Islet precursor cell (in vitro differentiated cells): ENCODE results near the gene COX6A2.

Experiments
- DNase-seq: peaks from one replicate; pipeline ENCODE4 v3.0.0-alpha.2; 2018

COX6A2 gene

GRCh38 chr16:31407406-31407805, 20.8 kb downstream of the COX6A2 start:
- no peak for DNase-seq

DNA sequence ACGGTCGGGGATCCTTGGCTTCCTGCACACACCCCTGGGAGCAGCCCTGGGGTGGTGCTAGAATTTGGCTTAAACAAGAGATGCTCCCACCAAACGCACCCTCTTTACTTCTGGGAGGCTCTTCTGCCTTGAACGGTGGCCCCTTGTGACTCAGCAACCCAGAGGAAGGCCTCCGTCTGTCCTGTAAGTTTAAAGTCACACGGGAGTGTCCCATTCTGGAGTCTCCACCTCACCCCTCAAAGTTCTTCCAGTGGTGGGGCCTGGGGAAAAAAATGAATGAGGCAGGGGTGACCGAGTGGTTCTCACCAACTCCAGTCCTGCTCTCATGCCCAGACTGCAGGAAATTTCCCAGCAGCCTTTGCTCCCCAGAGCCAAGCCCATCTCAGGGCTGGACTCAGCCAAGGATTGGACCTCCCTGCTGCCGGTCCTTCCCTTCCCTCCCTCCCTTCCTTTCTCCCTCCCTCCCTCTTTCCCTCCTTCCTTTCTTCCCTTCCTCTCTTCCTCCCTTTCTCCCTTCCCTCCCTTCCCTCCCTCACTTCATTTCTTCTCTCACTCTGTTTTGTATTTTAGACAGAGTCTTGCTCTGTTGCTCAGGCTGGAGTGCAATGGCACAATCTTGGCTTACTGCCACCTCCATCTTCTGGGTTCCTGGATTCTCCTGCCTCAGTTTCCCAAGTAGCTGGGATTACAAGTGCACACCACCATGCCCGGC, 23.7 kb downstream of the COX6A2 start:
- no peak for DNase-seq

GRCh38 chr16:31403590-31404352, 24.4 kb downstream of the COX6A2 start:
- no peak for DNase-seq

- DNase-seq = no peak
Observed at GRCh38 chr16:31402687-31403086, 25.5 kb downstream of the COX6A2 start.

DNA sequence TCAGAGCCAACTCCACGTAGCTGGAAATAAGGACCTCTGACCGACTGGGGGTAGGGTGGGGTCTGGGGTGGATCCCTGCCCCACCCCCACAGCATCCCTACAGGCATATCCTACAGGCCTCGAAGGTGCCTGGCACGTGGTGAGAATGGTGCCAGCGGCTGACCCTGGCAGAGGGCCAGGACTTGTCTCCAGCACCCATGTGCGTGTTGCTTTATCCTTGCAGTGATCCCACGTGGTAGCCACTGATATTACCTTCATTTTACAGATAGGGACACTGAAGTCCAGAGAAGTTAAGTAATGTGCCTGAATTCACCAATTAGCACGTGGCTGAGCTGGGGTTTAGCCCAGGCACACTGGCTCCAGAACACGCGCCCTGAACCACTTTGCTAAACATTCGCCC, 26.7 kb downstream of the COX6A2 start:
- no peak for DNase-seq

DNA sequence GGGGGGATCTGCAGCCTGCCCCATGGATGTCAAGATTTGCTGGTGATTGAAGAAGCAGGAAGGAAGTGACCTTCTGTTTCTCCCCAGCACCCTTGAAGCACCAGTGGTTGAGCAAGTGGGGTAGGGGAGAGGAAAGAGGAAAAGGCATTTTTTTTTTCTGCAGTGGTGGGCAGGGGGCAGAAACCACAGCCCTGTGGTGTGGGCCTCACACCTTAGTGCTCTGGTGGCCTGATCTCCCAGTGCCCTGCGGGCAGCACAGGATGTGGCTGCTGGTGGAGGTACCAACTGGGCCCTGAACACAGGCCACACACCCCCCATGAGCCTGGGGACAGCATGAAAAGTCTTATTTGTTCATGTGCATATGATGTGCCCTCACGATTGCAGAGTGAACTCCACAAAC, 28.0 kb downstream of the COX6A2 start:
- DNase-seq = no peak

DNA sequence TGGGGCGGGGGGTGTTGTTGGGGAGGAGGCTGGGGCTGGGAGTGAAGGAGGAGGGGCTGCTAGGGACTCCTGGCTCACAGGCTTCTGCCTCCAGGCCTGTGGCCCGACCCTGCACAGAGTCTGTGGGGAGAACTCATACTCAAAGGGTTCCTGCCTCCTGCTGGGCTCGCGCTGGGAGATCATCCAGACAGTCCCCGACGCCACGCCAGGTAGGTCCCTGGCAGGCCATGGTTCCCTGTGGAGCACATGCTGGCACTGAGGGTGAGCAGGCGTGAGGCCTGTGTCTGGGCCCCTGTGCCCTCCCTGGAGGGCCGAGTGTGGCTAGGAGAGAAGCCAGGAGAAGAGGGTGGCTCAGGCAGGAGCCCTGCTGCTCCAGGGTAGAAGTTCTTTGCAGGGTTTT, 30.5 kb downstream of the COX6A2 start:
- no peak for DNase-seq

GRCh38 chr16:31397096-31397660, 31.0 kb downstream of the COX6A2 start:
- no peak for DNase-seq

GRCh38 chr16:31395647-31396046, 32.5 kb downstream of the COX6A2 start:
- no peak for DNase-seq

DNA sequence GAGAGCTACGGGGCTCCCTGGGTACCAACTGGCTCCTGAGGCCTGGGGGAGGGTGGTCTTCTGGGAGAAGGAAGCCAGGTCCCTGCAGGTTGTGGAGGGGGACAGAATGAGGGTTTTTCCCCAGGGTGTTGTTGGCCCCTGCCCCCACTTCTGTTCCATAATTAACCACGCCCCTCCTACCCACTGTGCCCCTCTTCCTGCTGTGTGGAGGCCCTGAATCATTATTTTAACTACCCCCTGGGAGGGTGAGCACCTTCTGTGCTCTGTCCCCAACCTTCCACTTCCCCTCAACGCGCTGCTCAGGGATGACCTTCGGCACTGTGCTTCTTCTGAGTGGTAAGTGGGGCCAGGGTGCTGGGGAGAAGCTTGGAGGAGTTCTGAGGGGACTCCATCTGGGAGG, 35.1 kb downstream of the COX6A2 start, which contains the start of gene ITGAD:
Gene ITGAD (plus strand): TSS at position 280 of the 400 bp plus-strand sequence. CDS start 26 bp downstream, at position 306.
- DNase-seq = no peak

- no peak for DNase-seq
Observed at GRCh38 chr16:31390504-31391041, 37.6 kb downstream of the COX6A2 start.

- DNase-seq = no peak
Observed at GRCh38 chr16:31388535-31388934, 39.6 kb downstream of the COX6A2 start.

GRCh38 chr16:31386157-31386984, 41.8 kb downstream of the COX6A2 start:
- no peak for DNase-seq

- DNase-seq = peak; percentile 64
Observed at GRCh38 chr16:31385680-31386079, 42.5 kb downstream of the COX6A2 start.

GRCh38 chr16:31382485-31383161, 45.5 kb downstream of the COX6A2 start:
- DNase-seq = peak; percentile 81

DNA sequence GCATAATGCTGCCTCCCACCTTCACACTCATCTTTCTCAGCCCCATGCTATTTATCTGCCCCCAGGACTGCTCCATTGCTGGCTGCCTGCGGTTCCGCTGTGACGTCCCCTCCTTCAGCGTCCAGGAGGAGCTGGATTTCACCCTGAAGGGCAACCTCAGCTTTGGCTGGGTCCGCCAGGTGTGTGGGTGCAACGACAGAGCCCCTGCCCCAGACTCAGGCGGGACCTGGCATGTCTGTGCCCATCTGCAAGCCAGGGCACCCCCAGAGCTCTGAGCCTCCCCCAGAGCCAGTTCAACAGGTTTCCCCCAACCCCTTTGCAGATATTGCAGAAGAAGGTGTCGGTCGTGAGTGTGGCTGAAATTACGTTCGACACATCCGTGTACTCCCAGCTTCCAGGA, 48.0 kb downstream of the COX6A2 start:
- DNase-seq = no peak
